GM10847 (cell line): Measurements from ENCODE around the gene NDUFS5.

Experiments used
- POLR2A ChIP-seq: IDR thresholded peaks from 2 replicates; pipeline ENCODE4 v1.6.1; 2011; ENCODE audit not compliant: insufficient read length; ENCODE audit errors: extremely low read depth

The NDUFS5 gene

DNA sequence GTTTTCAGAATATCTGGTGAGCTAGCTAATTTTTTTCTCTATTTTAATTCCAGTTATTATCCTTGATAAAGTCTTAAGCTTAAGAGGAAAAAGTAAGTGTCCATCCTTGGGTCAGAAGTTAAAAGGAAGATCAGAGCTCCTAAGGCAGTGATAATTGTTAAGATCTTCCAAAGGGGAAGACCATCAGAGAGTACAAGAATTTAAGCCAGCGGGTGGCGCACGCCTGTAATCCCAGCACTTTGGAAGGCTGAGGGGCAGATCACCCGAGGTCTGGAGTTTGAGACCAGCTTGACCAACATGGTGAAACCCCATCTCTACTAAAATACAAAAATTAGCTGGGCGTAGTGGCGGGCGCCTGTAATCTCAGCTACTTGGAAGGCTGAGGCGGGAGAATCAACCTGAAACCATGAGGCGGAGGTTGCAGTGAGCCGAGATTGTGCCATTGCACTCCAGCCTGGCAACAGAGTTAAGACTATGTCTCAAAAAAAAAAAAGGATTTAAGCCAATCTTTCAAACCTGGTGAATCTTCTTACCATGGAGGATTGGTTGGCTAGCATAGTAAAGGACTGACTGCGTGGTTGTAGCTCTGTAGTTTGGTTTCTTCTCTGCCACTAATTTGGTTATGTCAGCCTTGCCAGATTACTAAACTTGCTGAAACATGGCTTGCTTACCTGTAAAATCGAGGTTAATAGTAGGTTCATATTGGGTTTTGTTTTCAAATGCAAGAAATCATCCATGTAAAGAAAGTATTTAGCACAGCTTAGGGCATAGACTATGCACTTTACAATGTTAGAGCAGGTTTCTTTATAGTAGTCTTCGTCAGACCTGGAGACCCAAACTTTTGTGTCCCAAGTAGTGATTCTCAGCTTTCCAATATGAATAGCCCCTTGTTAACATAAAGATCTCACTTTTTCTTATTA lies 19.2 kb upstream of the NDUFS5 start:
- no peak for TF ChIP-seq POLR2A

GRCh38 chr1:39016604-39017171 lies 9.5 kb upstream of the NDUFS5 start:
- TF ChIP-seq POLR2A, result no peak

DNA sequence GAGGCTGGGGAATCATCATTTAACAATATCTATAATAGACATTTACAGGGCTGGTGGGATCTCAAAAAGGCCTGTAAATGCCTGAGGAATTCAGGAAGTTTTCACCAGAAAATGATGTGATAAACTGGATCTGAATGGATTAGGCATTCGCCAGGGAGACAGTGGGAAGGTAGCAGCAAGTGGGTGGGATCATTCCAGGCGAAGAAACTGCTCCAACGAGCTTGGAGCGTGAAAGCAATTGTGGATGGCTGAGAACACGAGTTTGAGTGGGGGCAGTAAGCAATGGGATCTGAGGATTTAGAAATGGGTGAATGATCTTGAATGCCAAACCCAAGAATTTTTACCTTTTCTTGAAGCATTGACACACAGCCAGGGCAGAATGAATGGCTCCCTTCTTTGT lies 8.9 kb upstream of the NDUFS5 start:
- no peak for TF ChIP-seq POLR2A

DNA sequence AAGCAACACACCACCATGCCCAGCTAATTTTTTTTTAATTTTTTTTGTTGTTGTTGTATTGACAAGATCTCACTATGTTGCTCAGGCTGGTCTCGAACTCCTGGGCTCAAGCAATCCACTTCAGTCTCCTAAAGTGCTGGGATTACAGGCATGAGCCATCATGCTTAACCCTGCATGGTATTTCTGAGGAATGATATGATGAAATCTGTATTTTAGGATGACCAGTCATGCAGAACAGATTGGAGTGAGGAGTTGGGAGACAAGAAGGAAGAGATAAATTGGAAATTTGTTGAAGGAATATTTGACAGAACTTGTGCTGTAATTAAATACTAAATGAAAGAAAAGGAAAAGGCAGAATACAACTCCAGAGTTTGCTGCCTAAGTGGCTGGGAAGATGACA lies 4.7 kb upstream of the NDUFS5 start:
- TF ChIP-seq POLR2A, result no peak

DNA sequence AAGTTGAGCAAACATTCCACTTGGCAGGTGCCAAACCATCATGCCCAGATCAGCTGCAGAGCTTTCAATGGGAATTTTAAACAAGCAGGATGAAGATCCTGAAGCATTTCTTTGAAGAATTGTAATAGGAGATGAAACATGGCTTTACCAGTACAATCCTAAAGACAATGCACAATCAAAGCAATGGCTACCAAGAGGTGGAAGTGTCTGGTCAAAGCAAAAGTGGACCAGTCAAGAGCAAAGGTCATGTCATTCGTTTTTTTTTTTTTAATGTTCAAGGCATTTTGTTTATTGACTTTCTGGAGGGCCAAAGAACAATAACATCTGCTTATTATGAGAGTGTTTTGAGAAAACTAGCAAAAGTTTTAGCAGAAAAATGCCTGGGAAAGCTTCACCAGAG lies 3.0 kb upstream of the NDUFS5 start:
- TF ChIP-seq POLR2A, result no peak

DNA sequence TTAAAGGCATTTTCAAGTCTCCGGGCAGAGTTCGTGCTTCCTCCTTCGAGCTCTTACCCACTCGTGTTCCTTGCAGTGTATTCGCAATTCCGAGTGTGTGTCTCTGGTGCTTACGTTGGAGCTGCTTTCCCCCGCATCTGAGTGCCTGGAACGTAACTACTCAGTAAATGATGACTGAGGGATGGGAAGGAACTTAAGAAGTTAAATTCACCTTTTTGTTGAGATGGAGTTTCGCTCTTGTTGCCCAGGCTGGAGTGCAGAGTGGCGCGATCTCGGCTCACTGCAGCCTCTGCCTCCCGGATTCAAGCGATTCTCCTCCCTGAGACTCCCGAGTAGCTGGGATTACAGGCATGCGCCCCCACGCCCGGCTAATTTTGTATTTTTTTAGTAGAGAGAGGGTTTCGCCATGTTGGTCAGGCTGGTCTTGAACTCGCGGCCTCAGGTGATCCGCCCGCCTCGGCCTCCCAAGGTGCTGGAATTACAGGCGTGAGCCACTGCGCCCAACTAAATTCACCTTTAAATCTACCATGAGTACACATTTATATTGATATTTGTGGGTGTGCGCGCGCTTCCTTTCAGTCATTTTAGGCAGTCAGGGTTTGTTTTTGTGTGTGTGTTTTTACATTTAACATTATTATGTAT lies 837 bp downstream of the NDUFS5 start:
- no peak for TF ChIP-seq POLR2A

GRCh38 chr1:39034114-39034654 lies 8.0 kb downstream of the NDUFS5 start:
- TF ChIP-seq POLR2A, result no peak

GRCh38 chr1:39036678-39037077 lies 10.5 kb downstream of the NDUFS5 start:
- no peak for TF ChIP-seq POLR2A

DNA sequence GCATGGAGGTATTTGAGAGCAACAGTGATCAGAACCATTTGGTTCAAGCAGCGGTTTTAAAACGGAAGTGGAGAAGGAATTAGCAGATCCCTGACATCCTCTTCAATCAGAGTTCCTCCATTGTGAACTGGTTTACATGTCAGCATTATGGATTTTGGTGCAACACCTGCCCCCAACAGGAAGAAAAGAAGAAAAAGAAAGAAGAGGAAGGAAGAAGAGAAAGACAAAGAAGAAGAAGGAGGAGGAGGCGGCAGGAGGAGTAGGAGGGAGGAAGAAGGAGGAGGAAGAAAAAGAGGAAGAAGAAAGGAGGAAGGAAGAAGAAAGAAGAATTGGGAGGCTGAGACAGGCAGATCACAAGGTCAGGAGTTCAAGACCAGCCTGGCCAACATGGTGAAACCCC lies 17.4 kb downstream of the NDUFS5 start:
- TF ChIP-seq POLR2A, result no peak

DNA sequence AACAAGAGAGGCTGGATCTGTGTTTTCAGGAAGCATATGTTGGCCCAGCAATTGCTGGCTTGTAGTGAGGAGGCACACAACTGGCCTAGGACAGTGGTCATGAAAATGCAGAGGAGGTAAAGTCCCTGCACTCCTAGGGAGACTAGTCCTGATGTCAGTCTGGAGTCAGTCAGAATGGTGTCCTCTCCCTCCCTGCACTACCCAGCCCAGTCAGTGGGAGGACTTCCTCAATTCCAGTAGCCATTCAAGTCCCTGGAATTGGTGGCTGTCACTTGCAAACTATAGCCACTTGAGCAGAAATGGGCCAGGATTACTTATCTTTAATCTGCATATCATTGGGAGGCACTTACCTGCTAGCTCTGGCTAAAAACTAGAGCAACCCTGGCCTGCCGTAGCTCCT lies 18.6 kb downstream of the NDUFS5 start:
- TF ChIP-seq POLR2A, result no peak

- no peak for TF ChIP-seq POLR2A
Measured at GRCh38 chr1:39045231-39045630, 19.1 kb downstream of the NDUFS5 start.

DNA sequence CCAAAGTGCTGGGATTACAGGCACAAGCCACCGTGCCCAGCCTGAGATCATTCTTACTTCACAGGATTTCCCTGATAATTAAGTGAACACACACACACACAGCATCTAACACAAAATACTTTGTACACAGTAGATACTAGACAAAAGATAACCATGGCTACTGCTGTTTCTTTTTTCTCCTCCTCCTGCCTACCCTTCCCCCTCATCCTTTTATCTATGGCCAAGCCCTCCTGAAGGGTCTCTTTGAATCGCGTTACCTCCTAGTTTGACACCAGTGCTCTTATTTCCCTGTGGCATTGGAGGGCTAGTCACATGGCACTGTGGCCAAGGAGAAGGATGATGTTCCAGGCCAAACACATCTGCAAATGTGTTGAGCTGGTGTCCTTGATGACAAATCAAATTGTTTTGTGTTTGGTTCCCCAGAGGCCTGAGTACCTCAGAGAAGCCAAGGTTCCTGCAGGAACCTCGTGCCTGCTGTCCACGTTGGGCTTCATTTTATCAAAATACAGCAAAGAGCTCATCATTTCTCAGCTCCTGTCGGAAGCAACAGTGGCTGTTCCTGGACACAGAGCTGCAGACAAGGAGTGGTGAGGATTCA lies 20.6 kb downstream of the NDUFS5 start:
- no peak for TF ChIP-seq POLR2A

- no peak for TF ChIP-seq POLR2A
Measured at GRCh38 chr1:39047374-39048229, 21.5 kb downstream of the NDUFS5 start.

DNA sequence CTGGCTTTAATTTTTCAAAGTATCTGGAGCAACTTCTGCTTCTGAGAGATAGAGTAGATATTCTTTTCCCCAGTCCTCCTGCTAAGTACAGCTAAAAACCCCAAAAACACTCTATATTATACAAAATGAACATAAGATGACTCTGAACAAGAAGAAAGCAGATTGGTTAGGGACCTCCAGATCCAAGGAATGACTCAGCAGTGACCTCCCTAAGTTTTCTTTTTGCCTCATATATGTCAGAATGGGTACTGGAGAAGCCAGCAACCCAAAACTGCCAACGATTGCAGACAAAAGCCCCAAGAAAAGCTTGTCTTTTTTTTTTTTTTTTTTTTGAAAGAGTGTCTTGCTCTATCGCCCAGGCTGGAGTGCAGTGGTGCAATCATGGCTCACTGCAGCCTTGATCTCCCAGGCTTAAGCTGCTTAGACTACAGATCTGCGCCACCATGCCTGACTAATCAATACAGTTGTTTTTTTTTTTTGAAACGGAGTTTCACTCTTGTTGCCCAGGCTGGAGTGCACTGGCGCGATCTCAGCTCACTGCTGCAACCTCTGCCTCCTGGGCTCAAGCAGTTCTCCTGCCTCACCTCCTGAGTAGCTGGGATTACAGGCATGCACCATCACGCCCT lies 22.7 kb downstream of the NDUFS5 start:
- TF ChIP-seq POLR2A, result no peak
